Occipital lobe (tissue), 2 donors: ENCODE results near the gene RNF34. TPM values are rescaled to one million over a fixed set of nuclear protein-coding genes. Genes with fewer than 3 reads are reported as not detected.
A peak's percentile ranks its signal among the peaks of the same experiment; 100 is the strongest.
"Not testable (repeated sequence)": the region's sequence is repeated elsewhere in the genome, so short reads cannot be mapped to it uniquely, and the experiment has no call there.

Experiments used
- DNase-seq: peaks from one replicate; lab custom pipeline; 2025; lab: John Stamatoyannopoulos, UW
- total RNA-seq: library from RNA; depleted of rRNA; stranded (reverse); fragments of >200 nt; gene quantifications from one replicate; pipeline ENCODE4 v1.2.3, GENCODE V29; 2014

RNF34 gene
- total RNA-seq, result 77.5 TPM

GRCh38 chr12:121399391-121400331, at the start of gene RNF34:
TSS of gene RNF34 (plus strand) at chr12:121400118. CDS start at chr12:121400213, 95 bp downstream.
- DNase-seq, result peak; percentile 98

GRCh38 chr12:121351820-121352681, 47.9 kb upstream of the RNF34 start, which contains the start of gene ANAPC5:
TSS of gene ANAPC5 (minus strand) at chr12:121352411. CDS start at chr12:121352340, 71 bp downstream.
- DNase-seq, result peak; percentile 95

- no peak for DNase-seq
Observed at GRCh38 chr12:121352682-121353018, 47.3 kb upstream of the RNF34 start.

- no peak for DNase-seq
Observed at GRCh38 chr12:121355818-121356217, 44.1 kb upstream of the RNF34 start.

- no peak for DNase-seq
Observed at GRCh38 chr12:121356657-121357056, 43.3 kb upstream of the RNF34 start.

GRCh38 chr12:121357331-121357730, 42.6 kb upstream of the RNF34 start:
- DNase-seq, result no peak

- DNase-seq, result no peak
Observed at GRCh38 chr12:121358073-121358472, 41.8 kb upstream of the RNF34 start.

- DNase-seq, result no peak
Observed at GRCh38 chr12:121364683-121365121, 35.2 kb upstream of the RNF34 start.

GRCh38 chr12:121365416-121366062, 34.4 kb upstream of the RNF34 start:
- DNase-seq, result no peak

GRCh38 chr12:121366063-121366459, 33.9 kb upstream of the RNF34 start:
- DNase-seq, result no peak

- DNase-seq, result no peak
Observed at GRCh38 chr12:121371404-121371803, 28.5 kb upstream of the RNF34 start.

GRCh38 chr12:121373755-121374154, 26.2 kb upstream of the RNF34 start:
- DNase-seq, result no peak

- not testable (repeated sequence) for DNase-seq
Observed at GRCh38 chr12:121374336-121374735, 25.6 kb upstream of the RNF34 start.

- DNase-seq, result not testable (repeated sequence)
Observed at GRCh38 chr12:121374945-121375584, 24.9 kb upstream of the RNF34 start.

GRCh38 chr12:121376754-121377697, 22.9 kb upstream of the RNF34 start:
- DNase-seq, result no peak

GRCh38 chr12:121378736-121379135, 21.2 kb upstream of the RNF34 start:
- no peak for DNase-seq

- no peak for DNase-seq
Observed at GRCh38 chr12:121379945-121380344, 20.0 kb upstream of the RNF34 start.

GRCh38 chr12:121383601-121384021, 16.3 kb upstream of the RNF34 start:
- DNase-seq, result no peak

GRCh38 chr12:121384891-121385290, 15.0 kb upstream of the RNF34 start:
- DNase-seq, result not testable (repeated sequence)
